Neural crest cell (in vitro differentiated cells): Measurements from ENCODE around the gene SLC4A1. TPM values are rescaled to one million over a fixed set of nuclear protein-coding genes. Genes with fewer than 3 reads are reported as not detected.

Experiments
- DNase-seq: peaks from one replicate; pipeline ENCODE4 v3.0.0; 2021; ENCODE audit warnings: low read depth, mixed read lengths, low spot score
- H3K27ac Mint-ChIP-seq: one replicate; pipeline ENCODE4 v1.8.0; 2021; ENCODE audit warnings: mild to moderate bottlenecking, mixed read lengths; ENCODE audit not compliant: unreplicated experiment
- H3K27me3 Mint-ChIP-seq: 2 replicates; pipeline ENCODE4 v1.8.0; 2021; ENCODE audit warnings: low read depth, mild to moderate bottlenecking, mixed read lengths
- H3K36me3 Mint-ChIP-seq: 2 replicates; pipeline ENCODE4 v1.8.0; 2021; ENCODE audit warnings: low read depth, mild to moderate bottlenecking, mixed read lengths
- H3K4me1 Mint-ChIP-seq: 2 replicates; pipeline ENCODE4 v1.8.0; 2021; ENCODE audit warnings: mixed read lengths
- H3K4me3 Mint-ChIP-seq: one replicate; pipeline ENCODE4 v1.8.0; 2021; ENCODE audit warnings: mild to moderate bottlenecking, mixed read lengths
- H3K9me3 Mint-ChIP-seq: 2 replicates; pipeline ENCODE4 v1.8.0; 2021; ENCODE audit warnings: mixed read lengths
- CTCF ChIP-seq: fragments of 200-600 bp; sonication (generic); conservative IDR thresholded peaks from 2 replicates; pipeline ENCODE4 v1.5.0; 2021; ENCODE audit warnings: antibody characterized with exemption, mild to moderate bottlenecking
- total RNA-seq: library from RNA; stranded (reverse); gene quantifications from 2 replicates; pipeline ENCODE4 v1.2.1, GENCODE V29; 2021

SLC4A1 gene
- total RNA-seq, 1 donor from 2014 or later, result not detected

- Mint-ChIP-seq H3K4me1 (peaks cover 22% of the 10 kb centered on the region), H3K27ac (no peak overlapping the region), H3K9me3 (no peaks in the 10 kb centered on the region), H3K4me3 (peak overlapping the region; percentile 69), H3K27me3 (peaks cover 57% of the 10 kb centered on the region), H3K36me3 (no peaks in the 10 kb centered on the region)
- DNase-seq, result no peak
- no peak for TF ChIP-seq CTCF
These were observed 41.5 kb upstream of the SLC4A1 start for GRCh38 chr17:44309472-44309871.

GRCh38 chr17:44308865-44309264 lies 40.9 kb upstream of the SLC4A1 start:
- Mint-ChIP-seq H3K9me3 (no peaks in the 10 kb centered on the region), H3K4me3 (peak overlapping the region; percentile 69), H3K36me3 (no peaks in the 10 kb centered on the region)

GRCh38 chr17:44308320-44308818 lies 40.4 kb upstream of the SLC4A1 start, which contains the start of gene RUNDC3A:
Gene RUNDC3A, plus strand, starts transcription at chr17:44308601. Its CDS starts 232 bp downstream, at chr17:44308833.
- H3K36me3 Mint-ChIP-seq, result no peaks in the 10 kb centered on the region
- no peaks in the 10 kb centered on the region for H3K9me3 Mint-ChIP-seq
- H3K4me1 Mint-ChIP-seq, result peaks cover 18% of the 10 kb centered on the region
- H3K27ac Mint-ChIP-seq, result no peak within 1 kb of the TSS
- peaks cover 53% of the 10 kb centered on the region for H3K27me3 Mint-ChIP-seq
- peak; percentile 95 for DNase-seq
- no peak for TF ChIP-seq CTCF
- peak within 1 kb of the TSS; percentile 85 for H3K4me3 Mint-ChIP-seq

More at GRCh38 chr17:44308865-44309264, 40.9 kb upstream of the SLC4A1 start:
- peaks cover 18% of the 10 kb centered on the region for H3K4me1 Mint-ChIP-seq
- TF ChIP-seq CTCF, result no peak
- no peak overlapping the region for H3K27ac Mint-ChIP-seq
- peaks cover 55% of the 10 kb centered on the region for H3K27me3 Mint-ChIP-seq
- no peak for DNase-seq

GRCh38 chr17:44307387-44308186 lies 39.7 kb upstream of the SLC4A1 start:
- H3K27ac Mint-ChIP-seq, result no peak overlapping the region
- peaks cover 50% of the 10 kb centered on the region for H3K27me3 Mint-ChIP-seq
- DNase-seq, result peak; percentile 46

GRCh38 chr17:44304651-44305050 lies 36.7 kb upstream of the SLC4A1 start:
- no peak overlapping the region for H3K27ac Mint-ChIP-seq
- H3K9me3 Mint-ChIP-seq, result no peaks in the 10 kb centered on the region
- DNase-seq, result no peak
- peaks cover 41% of the 10 kb centered on the region for H3K27me3 Mint-ChIP-seq
- no peaks in the 10 kb centered on the region for H3K36me3 Mint-ChIP-seq
- peaks cover 12% of the 10 kb centered on the region for H3K4me1 Mint-ChIP-seq
- no peak for TF ChIP-seq CTCF
- no peak overlapping the region for H3K4me3 Mint-ChIP-seq

More at GRCh38 chr17:44307387-44308186, 39.7 kb upstream of the SLC4A1 start:
- TF ChIP-seq CTCF, result no peak
- Mint-ChIP-seq H3K4me1 (peaks cover 18% of the 10 kb centered on the region), H3K9me3 (no peaks in the 10 kb centered on the region), H3K4me3 (peak overlapping the region; percentile 85), H3K36me3 (no peaks in the 10 kb centered on the region)
